Panc1 (cell line): ENCODE measurements around the gene KERA. TPM values are rescaled to one million over a fixed set of nuclear protein-coding genes. Genes with fewer than 3 reads are reported as not detected.

Experiments used
- ATAC-seq: fragments of 200-7000 bp; cut with Tn5 transposase; 2 replicates; pipeline ENCODE4 v1.9.1; 2020; ENCODE audit warnings: mild to moderate bottlenecking, moderate library complexity
- BruUV-seq: library from RNA; stranded (reverse); fragments of 400-500 nt; replicated peaks from 2 replicates; lab custom pipeline; 2021; lab: Mats Ljungman, UMichigan
- CTCF ChIA-PET: fragments of 300-600 bp; sonication (Branson Sonifier 250); formaldehyde crosslinking; loops from one replicate; lab custom pipeline; 2022; ENCODE audit warnings: antibody characterized with exemption; lab: Charles Lee
- POLR2A ChIA-PET: fragments of 300-600 bp; sonication (Branson Sonifier 250); formaldehyde crosslinking; loops from one replicate; lab custom pipeline; 2022; ENCODE audit warnings: antibody characterized with exemption; lab: Charles Lee
- DNase-seq: peaks from one replicate; pipeline ENCODE4 v3.0.0-alpha.2; 2010; ENCODE audit warnings: low read depth, low spot score
- H3K27ac ChIP-seq: 2 replicates; pipeline ENCODE4 v1.5.1; 2011; ENCODE audit warnings: mild to moderate bottlenecking, low read length, inconsistent platforms
- H3K27me3 ChIP-seq: fragments of 200-500 bp; sonication (Bioruptor generic); 2 replicates; pipeline ENCODE4 v1.6.0; 2014; ENCODE audit warnings: low read length, inconsistent platforms; ENCODE audit not compliant: control insufficient read depth, insufficient read depth
- H3K36me3 ChIP-seq: fragments of 200-500 bp; sonication (Bioruptor generic); 2 replicates; pipeline ENCODE4 v1.5.1; 2014; ENCODE audit warnings: inconsistent platforms, mild to moderate bottlenecking, low read length, moderate library complexity; ENCODE audit not compliant: control insufficient read depth, insufficient read depth
- H3K4me1 ChIP-seq: 2 replicates; pipeline ENCODE4 v1.5.1; 2011; ENCODE audit warnings: inconsistent platforms, mild to moderate bottlenecking, low read length, moderate library complexity; ENCODE audit not compliant: control insufficient read depth, insufficient read depth
- H3K4me3 ChIP-seq, 2 experiments: 2 replicates each; pipeline ENCODE4 v1.5.1; 2011 to 2012; ENCODE audit warnings: low read depth in 2 of 2, low read length in 2 of 2, mild to moderate bottlenecking in 2 of 2, inconsistent platforms in 1 of 2, moderate library complexity in 1 of 2
- H3K9me3 ChIP-seq: fragments of 200-500 bp; sonication (Bioruptor generic); 2 replicates; pipeline ENCODE4 v1.5.1; 2014; ENCODE audit warnings: low read depth, mild to moderate bottlenecking, inconsistent platforms, low read length, moderate library complexity; ENCODE audit not compliant: control insufficient read depth, insufficient read depth
- POLR2AphosphoS5 ChIP-seq: IDR thresholded peaks from 2 replicates; pipeline ENCODE4 v1.6.1; 2012; ENCODE audit warnings: mild to moderate bottlenecking, low read depth, low read length, moderate library complexity
- SIN3A ChIP-seq: IDR thresholded peaks from 2 replicates; pipeline ENCODE4 v1.6.1; 2012; ENCODE audit warnings: low read depth, mild to moderate bottlenecking, low read length, moderate library complexity, borderline replicate concordance; ENCODE audit not compliant: insufficient read depth
- TCF7L2 ChIP-seq: IDR thresholded peaks from 2 replicates; pipeline ENCODE4 v1.6.1; 2011; ENCODE audit warnings: mild to moderate bottlenecking, low read depth, low read length, inconsistent platforms
- in situ Hi-C: cut with HindIII; loops from 2 replicates; pipeline ENCODE4 v1.10.0; 2016; ENCODE audit warnings: low sequenced_read_pairs, low pct_unique_long_range_greater_than_20kb
- intact Hi-C: fragments of 100-400 bp; cut with micrococcal nuclease; formaldehyde crosslinking; loops from one replicate; pipeline ENCODE4 v1.10.0; 2022; ENCODE audit not compliant: unreplicated experiment
- total RNA-seq: library from RNA; stranded (reverse); gene quantifications from one replicate; pipeline ENCODE4 v1.2.1, GENCODE V29; 2021; ENCODE audit not compliant: unreplicated experiment
- TF ChIP-seq, protein P1 (sequence below), 2 experiments: IDR thresholded peaks; 2 replicates each; pipeline ENCODE4 v1.6.1; 2011 to 2012; ENCODE audit warnings: low read depth in 2 of 2, control low read depth in 1 of 2, low read length in 1 of 2, mild to moderate bottlenecking in 1 of 2, moderate library complexity in 1 of 2; ENCODE audit not compliant: insufficient read depth in 1 of 2
- TF ChIP-seq, protein P2 (sequence below): fragments of 450-650 bp; IDR thresholded peaks from 2 replicates; pipeline ENCODE4 v1.5.1; 2017; ENCODE audit warnings: mild to moderate bottlenecking

The KERA gene
- total RNA-seq, 1 experiment from 2014 or later, result not detected

DNA sequence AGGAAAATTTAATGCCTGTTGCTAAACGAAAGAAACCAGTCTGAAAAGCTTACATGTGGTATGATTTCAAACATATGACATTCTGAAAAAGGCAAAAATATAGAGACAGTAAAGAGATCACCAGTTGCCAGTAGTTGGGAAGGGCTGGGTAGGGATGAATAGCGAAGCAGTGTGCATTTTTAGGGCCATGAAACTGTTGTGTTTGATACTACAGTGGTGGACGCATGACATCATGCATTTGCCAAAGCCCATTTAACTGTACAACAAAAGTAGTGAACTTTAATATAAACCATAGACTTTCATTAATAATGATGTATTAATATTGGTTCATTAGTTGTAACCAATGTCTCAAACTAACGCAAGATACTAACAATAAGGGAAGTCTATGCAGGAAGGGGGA lies 38.4 kb downstream of the KERA start:
- no TSS peak for BruUV-seq

DNA sequence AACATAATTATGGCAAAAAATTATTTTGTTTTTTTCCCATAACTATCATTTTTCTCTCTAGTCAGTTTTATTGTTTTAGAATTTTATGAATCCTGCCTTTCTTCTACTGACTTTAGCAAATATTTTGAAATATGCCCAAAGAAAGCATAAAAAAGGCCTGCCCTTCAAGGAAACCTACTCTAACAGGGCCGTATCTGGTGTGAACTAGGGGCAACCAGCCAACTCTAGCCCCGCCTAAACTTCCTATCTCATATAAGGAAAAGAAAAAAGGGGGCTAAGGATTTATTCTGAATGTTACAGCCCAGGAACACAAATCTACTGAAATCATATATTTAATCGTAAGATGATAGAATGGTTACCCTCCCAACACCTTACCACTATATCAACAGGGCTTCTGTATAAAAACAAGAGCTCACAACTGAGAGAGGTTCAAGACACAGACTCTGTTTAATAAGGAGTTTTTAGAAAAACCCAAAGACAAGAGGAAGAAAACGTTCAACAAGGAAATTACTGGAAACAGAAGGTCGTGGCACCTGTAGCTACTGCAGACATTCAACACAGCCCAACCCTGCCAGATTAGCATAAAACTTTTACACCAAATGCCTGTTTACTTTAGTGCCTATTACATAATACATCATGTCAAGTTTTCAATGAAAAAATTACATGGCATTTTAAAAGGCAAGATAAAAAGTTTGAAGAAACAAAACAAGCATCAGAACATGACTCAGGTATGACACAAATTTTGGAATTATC lies 40.1 kb downstream of the KERA start:
- no peaks in the 10 kb centered on the region for H3K4me1 ChIP-seq
- DNase-seq (no peak), ATAC-seq (no peak)
- intact Hi-C loops, result no loop called here
- no peak overlapping the region for H3K4me3 ChIP-seq
- TF ChIP-seq, protein P1, sequence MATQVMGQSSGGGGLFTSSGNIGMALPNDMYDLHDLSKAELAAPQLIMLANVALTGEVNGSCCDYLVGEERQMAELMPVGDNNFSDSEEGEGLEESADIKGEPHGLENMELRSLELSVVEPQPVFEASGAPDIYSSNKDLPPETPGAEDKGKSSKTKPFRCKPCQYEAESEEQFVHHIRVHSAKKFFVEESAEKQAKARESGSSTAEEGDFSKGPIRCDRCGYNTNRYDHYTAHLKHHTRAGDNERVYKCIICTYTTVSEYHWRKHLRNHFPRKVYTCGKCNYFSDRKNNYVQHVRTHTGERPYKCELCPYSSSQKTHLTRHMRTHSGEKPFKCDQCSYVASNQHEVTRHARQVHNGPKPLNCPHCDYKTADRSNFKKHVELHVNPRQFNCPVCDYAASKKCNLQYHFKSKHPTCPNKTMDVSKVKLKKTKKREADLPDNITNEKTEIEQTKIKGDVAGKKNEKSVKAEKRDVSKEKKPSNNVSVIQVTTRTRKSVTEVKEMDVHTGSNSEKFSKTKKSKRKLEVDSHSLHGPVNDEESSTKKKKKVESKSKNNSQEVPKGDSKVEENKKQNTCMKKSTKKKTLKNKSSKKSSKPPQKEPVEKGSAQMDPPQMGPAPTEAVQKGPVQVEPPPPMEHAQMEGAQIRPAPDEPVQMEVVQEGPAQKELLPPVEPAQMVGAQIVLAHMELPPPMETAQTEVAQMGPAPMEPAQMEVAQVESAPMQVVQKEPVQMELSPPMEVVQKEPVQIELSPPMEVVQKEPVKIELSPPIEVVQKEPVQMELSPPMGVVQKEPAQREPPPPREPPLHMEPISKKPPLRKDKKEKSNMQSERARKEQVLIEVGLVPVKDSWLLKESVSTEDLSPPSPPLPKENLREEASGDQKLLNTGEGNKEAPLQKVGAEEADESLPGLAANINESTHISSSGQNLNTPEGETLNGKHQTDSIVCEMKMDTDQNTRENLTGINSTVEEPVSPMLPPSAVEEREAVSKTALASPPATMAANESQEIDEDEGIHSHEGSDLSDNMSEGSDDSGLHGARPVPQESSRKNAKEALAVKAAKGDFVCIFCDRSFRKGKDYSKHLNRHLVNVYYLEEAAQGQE (IDR thresholded peaks at IDR 0.05; ENCODE audit: insufficient read depth in 1 of 2, low read depth in 2 of 2, low read length in 1 of 2), result no peak
- no peak for TF ChIP-seq TCF7L2
- TF ChIP-seq, protein P2, sequence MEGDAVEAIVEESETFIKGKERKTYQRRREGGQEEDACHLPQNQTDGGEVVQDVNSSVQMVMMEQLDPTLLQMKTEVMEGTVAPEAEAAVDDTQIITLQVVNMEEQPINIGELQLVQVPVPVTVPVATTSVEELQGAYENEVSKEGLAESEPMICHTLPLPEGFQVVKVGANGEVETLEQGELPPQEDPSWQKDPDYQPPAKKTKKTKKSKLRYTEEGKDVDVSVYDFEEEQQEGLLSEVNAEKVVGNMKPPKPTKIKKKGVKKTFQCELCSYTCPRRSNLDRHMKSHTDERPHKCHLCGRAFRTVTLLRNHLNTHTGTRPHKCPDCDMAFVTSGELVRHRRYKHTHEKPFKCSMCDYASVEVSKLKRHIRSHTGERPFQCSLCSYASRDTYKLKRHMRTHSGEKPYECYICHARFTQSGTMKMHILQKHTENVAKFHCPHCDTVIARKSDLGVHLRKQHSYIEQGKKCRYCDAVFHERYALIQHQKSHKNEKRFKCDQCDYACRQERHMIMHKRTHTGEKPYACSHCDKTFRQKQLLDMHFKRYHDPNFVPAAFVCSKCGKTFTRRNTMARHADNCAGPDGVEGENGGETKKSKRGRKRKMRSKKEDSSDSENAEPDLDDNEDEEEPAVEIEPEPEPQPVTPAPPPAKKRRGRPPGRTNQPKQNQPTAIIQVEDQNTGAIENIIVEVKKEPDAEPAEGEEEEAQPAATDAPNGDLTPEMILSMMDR, result no peak
- no peak for TF ChIP-seq SIN3A
- no peak for TF ChIP-seq POLR2AphosphoS5
- no peaks in the 10 kb centered on the region for H3K36me3 ChIP-seq
- no peaks in the 10 kb centered on the region for H3K27me3 ChIP-seq
- no TSS peak for BruUV-seq
- no peak overlapping the region for H3K27ac ChIP-seq
- in situ Hi-C loops, result no loop called here
- no peaks in the 10 kb centered on the region for H3K9me3 ChIP-seq
- ChIA-PET CTCF (no interaction called here), POLR2A (interaction anchor here (0.6 kb wide), 1 partner anchor 8 kb away, joined by 3 read pairs; no protein-coding TSS in a partner anchor)

More for the DNA sequence above, 38.4 kb downstream of the KERA start:
- Histone ChIP-seq H3K4me1 (no peaks in the 10 kb centered on the region), H3K27ac (no peak overlapping the region), H3K36me3 (no peaks in the 10 kb centered on the region), H3K4me3 (no peak overlapping the region), H3K9me3 (no peaks in the 10 kb centered on the region), H3K27me3 (no peaks in the 10 kb centered on the region)
- intact Hi-C loops, result no loop called here
- ChIA-PET CTCF (no interaction called here), POLR2A (no interaction called here)
- DNase-seq (no peak), ATAC-seq (no peak)
- in situ Hi-C loops, result no loop called here
- TF ChIP-seq, protein P2, result no peak
- TF ChIP-seq POLR2AphosphoS5 (no peak), SIN3A (no peak), TCF7L2 (no peak)
- TF ChIP-seq, protein P1 (IDR thresholded peaks at IDR 0.05; ENCODE audit: insufficient read depth in 1 of 2, low read depth in 2 of 2, low read length in 1 of 2), result no peak
